Measurements from ENCODE around the gene DACT1. TPM values are rescaled to one million over a fixed set of nuclear protein-coding genes. Genes with fewer than 3 reads are reported as not detected.
A peak's percentile ranks its signal among the peaks of the same experiment; 100 is the strongest.

Gene DACT1
- total RNA-seq, 1 donor from 2014 or later: 50.8 TPM

GRCh38 chr14:58635091-58635830, 2.5 kb upstream of the DACT1 start:
- no peak for DNase-seq (ENCODE audit: low spot score)

DNA sequence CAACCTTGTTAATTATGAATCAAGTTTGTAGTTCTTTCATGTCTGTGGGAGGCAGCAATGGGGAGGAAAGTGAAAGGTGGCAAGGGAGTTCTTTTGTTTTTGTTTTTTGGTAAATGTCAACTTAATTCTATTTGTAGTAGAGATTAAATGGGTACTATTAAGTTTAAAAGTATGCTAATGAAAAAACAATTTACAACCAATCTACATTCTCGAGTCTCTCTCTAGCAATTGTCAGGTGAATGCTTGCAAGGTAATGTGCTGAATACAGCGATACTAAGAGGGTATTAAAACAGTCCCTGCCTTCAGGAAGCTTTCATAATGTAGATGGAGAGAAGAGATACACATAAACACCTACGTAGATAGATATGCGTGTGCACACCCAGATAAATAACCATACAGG, 1.6 kb upstream of the DACT1 start:
- DNase-seq (ENCODE audit: low spot score): no peak

GRCh38 chr14:58637040-58637390, 747 bp upstream of the DACT1 start:
- DNase-seq (ENCODE audit: low spot score): peak; percentile 85

DNA sequence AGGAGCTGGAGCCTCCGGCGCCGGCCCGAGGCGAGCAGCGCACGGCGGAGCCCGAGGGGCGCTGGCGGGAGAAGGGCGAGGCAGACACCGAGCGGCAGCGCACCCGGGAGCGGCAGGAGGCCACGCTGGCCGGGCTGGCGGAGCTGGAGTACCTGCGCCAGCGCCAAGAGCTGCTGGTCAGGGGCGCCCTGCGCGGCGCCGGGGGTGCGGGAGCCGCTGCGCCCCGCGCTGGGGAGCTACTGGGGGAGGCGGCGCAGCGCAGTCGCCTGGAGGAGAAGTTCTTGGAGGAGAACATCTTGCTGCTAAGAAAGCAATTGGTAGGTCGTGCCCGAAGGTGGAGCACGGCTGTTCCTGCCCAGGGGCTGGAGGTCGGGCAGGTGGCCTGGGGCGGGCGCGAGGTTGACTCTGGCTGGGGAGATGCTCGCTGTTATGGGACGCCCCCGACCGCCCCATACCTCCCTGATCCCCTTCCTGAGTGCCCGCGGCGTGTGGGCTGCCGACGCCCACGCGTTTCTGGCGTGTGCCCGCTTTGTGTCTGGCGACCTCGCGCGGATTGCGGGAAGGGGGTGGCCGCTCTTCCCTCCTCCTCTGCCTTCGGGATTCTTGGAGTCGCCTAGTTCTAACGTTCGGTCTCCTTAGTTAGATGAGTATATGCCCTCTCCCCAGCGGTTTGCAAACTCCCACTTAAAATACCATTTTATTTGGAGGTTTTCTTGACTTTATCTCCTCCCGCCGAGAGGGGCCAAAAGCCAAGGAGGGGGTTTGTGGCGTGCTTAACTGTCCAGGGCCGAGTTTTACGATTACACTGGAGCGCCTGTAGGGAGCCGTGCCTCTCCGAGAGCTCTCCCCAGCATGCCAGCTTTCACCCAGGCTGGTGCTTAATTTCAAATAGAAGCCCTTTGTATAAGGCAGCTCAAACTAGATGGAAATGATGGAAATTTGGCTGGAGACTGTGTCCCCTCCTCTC, 752 bp downstream of the DACT1 start:
- DNase-seq (ENCODE audit: low spot score): peak; percentile 52

DNA sequence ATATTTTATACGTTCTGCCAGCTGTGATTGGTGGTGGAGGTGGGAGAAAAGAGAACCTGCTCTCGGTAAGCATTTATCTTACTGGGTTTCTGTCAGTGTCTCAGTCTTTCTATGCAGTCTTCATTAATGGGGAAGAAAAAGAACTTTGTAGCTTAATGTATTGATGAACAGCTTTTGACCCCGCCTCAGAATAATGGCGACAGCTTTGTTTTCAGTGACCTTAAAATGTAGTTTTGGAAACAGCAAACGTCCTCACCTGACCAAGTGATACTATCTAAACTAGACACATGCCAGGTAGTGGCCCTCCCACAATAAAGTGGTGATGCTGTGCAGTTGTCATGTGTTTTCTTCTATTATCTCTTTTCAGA, 1.4 kb downstream of the DACT1 start:
- no peak for DNase-seq (ENCODE audit: low spot score)

GRCh38 chr14:58639842-58640484, 2.2 kb downstream of the DACT1 start:
- peak; percentile 92 for DNase-seq (ENCODE audit: low spot score)

DNA sequence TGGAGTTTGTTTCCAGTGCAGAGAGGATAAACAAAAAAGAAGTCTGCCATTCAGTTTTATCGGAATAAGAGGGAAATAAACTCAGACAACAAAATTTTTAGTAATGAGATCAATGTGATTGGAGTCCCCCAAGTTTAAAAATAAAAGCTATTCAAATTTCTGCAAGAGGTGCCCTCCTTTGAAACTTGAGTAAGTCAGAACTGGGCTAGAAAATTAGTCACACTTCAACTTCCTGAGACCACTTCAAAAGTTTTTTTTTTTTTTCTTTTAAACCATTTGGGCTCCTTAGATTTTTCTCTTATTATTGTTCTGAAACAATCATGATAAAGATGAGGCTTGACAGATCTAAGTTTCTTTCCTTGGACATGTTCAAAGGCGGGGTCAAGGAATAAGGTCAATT, 3.2 kb downstream of the DACT1 start:
- no peak for DNase-seq (ENCODE audit: low spot score)

DNA sequence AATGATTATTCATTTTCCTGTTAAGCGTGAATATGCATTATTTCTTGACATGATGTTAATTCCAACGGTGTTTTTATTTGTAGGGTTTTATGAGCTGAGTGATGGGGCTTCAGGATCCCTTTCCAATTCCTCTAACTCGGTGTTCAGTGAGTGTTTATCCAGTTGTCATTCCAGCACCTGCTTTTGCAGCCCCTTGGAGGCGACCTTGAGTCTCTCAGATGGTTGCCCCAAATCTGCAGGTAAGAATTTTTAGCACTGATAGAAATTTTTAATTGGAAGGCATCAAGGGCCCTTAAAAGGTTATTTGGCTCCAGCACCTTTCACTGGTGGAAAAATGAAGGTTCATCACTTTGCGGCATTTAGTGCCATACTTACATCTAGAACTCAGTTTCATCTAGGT, 3.7 kb downstream of the DACT1 start:
- no peak for DNase-seq (ENCODE audit: low spot score)

DNA sequence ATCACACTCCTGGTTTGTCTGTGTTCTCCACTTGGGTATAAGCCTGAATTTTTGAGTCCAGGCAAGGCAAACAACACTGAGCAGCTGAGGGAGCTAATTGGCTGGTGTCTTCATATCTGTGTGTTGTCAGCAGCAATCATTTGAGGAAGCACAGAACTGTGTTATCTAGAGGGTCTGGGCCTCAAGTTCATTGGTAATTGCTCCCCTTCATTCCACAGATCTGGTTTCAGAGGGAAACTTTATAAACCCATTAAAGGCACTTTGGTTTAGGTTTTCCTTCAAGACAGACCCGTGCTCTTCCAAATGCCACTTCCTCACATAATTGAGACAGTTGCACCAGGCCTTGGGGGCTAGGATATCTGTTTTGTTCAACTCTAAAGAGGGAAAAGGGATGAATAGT, 5.6 kb downstream of the DACT1 start:
- DNase-seq (ENCODE audit: low spot score): peak; percentile 22

DNA sequence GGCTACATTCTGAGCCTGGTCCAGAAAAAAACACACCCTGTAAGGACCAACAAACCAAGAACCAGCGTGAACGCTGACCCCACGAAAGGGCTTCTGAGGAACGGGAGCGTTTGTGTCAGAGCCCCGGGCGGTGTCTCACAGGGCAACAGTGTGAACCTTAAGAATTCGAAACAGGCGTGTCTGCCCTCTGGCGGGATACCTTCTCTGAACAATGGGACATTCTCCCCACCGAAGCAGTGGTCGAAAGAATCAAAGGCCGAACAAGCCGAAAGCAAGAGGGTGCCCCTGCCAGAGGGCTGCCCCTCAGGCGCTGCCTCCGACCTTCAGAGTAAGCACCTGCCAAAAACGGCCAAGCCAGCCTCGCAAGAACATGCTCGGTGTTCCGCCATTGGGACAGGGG, 7.9 kb downstream of the DACT1 start:
- DNase-seq (ENCODE audit: low spot score): no peak

- DNase-seq (ENCODE audit: low spot score): no peak
Measured at GRCh38 chr14:58646479-58646878, 8.7 kb downstream of the DACT1 start.

- DNase-seq (ENCODE audit: low spot score): no peak
Measured at GRCh38 chr14:58647777-58648176, 10.0 kb downstream of the DACT1 start.

DNA sequence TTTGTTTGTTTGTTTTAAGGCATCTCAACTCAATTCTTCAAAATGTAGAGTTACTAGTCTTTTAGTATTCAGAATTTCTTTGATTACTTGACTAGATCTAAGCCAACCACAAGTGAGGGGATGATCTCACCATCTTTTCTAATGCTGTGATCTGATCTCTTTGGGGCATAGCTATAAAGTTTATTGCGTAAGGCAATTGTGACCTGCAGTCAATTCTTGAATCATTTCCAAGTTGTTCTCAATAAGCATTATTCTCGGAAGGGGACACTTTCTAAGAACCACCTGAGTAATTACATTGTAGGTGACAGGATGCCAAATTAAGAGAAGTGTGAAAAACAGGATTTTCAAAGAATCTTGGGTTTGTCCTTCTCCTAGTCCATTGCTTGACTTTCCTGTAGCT, 13.1 kb downstream of the DACT1 start:
- DNase-seq (ENCODE audit: low spot score): no peak

DNA sequence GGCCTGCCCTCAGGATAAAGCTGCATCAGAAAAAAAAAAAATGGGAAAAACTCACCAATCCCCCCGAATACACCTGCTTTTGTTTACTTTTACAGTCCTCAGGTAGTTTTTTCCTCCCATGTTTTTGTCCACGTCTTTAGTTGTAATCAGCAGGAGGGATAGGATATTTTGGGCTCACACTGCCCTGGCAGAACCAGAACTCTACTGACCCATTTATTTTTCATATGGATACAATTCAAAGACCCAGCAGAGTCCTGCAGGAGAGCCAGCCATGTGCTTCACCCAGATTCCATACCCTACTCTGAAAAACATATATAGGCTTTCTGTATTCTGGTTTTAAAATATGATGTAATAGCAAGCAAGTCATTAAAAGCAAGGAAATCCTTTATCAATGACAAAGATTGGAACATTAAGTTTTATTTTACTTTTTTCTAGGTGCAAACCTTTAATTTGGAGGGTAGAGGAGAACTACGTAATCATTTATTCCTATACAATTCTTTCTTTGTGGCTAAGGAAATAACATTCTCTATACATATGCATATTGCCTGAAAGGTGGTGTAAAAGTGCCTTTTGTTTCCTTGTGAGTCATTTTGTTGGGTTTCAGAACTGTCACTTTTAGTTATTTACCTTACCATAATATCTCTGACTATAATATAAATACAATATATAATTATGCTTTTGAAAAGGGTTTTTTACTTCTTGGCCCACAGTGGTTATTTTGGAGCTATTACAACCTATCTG, 19.1 kb downstream of the DACT1 start:
- DNase-seq (ENCODE audit: low spot score): no peak

GRCh38 chr14:58659061-58659460, 21.3 kb downstream of the DACT1 start:
- no peak for DNase-seq (ENCODE audit: low spot score)

DNA sequence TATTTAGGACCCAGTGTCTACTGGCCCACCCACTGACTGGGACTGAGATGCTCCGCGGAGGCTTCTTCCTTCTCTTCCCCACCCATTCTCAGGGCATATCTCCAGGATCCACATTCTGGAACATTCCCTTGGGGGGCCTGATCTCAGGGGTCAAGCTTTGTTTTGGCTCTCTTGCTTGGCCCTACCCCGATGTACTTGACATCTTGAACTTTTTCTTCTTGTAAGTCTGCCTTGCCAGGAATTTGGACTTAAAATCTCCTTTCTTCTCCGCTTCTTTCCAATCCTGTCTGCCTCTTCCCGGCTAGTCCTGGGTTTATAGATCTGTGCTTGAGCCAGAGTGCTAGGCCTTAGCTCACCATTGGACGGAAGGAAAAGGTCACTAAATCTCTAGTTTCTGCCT, 22.1 kb downstream of the DACT1 start:
- peak; percentile 70 for DNase-seq (ENCODE audit: low spot score)

DNA sequence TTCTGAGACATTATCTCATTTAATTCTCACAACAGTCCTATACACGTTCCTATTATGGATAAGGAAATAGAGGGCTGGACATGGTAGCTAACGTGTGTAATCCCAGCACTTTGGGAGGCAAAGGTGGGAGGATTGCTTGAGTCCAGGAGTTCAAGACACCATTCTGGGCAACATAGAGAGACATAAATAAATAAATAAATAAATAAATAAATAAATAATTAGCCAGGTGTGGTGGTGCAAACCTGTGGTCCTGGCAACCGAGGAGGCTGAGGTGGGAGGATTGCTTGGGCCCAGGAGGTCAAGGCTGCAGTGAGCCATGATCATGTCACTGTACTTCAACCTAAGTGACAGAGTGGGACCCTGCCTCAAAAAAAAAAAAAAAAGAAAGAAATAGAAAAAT, 22.6 kb downstream of the DACT1 start:
- no peak for DNase-seq (ENCODE audit: low spot score)

DNA sequence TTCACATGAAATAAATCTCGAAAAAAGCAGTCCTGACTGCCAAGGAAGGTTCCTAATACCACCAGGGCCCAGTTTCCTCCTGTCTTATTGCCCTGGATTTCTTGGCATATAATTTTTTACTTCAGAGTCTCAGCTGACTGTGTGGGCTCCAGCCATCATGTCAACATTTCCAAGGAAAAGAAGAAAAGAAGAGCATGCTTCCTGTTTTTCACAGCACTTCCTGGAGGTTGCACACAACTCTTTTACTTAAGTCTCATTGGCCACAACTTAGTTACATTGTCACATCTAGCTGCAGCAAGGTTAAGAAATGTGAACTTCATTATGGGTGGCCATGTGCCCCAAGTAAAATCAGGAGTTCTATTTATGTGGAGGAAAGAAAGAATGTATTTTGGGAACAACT, 24.3 kb downstream of the DACT1 start:
- no peak for DNase-seq (ENCODE audit: low spot score)

GRCh38 chr14:58662759-58663158, 25.0 kb downstream of the DACT1 start:
- no peak for DNase-seq (ENCODE audit: low spot score)

- peak; percentile 38 for DNase-seq (ENCODE audit: low spot score)
Measured at GRCh38 chr14:58663494-58664111, 25.8 kb downstream of the DACT1 start.

DNA sequence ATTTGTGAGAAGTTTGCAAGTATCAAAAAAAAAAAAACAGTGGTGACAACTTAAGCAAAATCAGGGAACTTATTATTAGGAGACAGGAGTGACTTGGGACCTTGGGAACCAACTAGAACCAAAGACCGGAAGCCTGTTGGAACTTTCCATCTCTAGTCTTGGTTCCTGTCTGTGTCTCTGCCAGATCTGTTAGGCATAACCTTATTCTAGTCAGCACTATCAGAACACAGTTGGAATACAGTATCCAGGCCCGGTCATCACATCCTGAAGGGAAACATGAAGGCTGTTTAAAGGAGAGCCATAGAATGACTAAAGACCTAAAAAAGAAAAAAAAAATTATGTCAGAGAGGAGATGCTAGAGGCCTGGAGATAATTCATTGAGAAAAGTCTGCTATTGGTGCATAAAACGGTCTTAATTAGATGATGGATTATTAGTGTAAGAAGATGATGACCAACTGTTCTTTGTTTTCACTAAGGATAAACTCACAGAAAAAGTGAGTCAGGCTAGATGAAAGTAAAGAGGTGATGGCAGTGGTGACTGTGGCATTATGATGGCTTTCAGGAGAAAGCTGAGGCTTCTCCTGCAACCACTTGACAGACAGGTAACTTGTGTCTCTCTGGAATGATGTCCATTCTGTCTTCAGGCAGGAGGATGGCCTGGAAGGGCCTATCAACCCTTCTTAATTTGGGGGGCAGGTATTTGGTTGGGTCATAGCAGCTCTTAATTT, 28.2 kb downstream of the DACT1 start:
- no peak for DNase-seq (ENCODE audit: low spot score)

Data from umbilical cord (tissue), 2 donors.